HG02623 (cell line): Measurements from ENCODE around the gene ILKAP.

Source experiments
- ATAC-seq: cut with Tn5 transposase; IDR thresholded peaks from one replicate; pipeline ENCODE4 v1.9.1; 2021; ENCODE audit warnings: moderate library complexity; ENCODE audit not compliant: unreplicated experiment

The ILKAP gene

GRCh38 chr2:238125127-238125885, 78.2 kb downstream of the ILKAP start:
- ATAC-seq, result no peak

DNA sequence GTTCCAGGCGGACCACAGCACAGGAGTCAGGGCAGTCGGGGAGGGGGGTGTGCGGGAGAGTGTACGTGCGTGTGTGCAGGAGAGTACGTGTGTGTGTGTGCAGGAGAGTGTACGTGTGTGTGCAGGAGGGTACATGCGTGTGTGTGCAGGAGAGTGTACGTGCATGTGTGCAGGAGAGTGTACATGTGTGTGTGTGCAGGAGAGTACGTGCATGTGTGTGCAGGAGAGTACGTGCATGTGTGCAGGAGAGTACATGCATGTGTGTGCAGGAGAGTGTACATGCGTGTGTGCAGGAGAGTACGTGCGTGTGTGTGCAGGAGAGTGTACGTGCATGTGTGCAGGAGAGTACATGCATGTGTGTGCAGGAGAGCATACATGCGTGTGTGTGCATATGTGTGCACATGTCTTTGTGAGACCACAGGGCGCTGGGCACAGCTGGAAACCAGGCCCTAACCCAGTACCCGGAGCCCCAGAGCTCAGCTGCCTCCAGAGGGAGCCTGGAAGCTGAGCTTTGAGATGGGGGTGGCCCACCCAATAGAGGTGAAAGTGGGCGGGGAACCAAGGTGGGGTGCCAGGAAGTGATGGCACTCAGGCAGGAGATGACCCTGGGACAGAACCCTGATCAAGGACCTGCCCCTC, 78.9 kb downstream of the ILKAP start:
- ATAC-seq, result no peak

DNA sequence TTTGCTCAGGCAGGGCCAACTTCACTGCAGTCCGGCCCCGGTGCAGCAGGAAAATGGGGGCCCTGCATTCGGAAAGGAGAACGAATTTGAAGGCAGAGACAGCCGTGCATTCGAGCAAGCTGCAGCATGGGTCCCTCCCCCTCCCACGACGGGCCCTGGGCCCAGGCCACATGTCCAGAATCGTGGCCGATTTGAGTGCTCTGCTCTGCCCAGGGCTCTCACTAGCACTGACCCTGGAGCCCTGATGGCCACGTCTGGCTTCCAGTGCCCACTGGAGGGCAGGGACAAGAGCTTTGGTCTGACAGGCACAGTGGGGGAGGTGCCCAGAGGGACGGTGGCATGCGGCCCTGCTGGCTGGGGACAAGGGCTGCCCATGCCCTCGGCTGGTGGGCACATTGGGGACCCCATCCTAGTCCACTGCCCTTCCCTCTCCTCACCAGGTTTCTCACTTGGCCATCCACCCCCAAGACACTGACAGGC, 79.5 kb downstream of the ILKAP start:
- ATAC-seq, result no peak

GRCh38 chr2:238123218-238123971, 80.1 kb downstream of the ILKAP start:
- no peak for ATAC-seq

DNA sequence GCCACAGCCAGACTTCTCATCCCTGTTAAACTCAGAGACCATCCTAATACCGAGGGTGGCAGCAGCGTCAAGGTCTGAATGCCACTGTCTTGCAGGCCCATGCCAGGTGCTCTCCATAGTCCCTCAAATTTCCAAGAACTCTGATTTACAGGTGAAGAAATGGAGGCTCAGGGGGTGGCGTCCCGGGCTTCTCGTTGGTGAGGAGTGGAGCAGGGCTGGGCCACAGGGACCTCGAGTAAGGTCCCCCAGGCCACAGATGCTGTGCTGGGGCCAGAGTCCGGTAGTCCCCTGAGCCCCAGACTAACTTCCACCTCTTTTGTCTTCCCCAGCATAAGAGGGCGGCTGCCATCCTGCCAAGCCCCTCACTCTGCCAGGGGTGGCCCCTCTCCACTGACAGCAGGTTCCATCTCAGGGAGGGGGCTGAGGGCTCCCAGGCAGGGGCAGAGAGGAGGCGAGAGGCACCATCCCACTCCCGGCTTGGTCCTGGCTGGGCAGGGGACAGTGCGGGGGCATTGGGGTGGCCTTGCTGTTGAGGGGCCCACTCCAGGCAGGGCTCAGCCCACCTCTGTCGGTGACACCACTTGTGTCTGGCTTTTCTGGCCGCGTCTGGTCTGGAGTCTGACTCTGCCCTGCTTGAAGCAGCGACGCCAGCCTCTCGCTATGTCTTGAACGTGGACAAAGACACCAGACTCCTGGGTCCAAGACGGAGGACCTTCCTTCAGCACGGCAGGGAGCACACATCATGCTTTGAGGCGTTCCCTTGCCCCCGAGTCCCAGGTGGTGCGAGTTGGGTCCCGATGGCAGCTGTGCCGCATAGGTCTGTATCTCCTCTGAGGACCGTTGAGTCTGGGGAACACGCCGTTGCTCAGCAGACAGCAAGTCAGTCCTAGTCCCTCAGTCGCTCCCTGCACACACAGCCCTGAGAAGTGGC, 80.9 kb downstream of the ILKAP start:
- ATAC-seq, result no peak

DNA sequence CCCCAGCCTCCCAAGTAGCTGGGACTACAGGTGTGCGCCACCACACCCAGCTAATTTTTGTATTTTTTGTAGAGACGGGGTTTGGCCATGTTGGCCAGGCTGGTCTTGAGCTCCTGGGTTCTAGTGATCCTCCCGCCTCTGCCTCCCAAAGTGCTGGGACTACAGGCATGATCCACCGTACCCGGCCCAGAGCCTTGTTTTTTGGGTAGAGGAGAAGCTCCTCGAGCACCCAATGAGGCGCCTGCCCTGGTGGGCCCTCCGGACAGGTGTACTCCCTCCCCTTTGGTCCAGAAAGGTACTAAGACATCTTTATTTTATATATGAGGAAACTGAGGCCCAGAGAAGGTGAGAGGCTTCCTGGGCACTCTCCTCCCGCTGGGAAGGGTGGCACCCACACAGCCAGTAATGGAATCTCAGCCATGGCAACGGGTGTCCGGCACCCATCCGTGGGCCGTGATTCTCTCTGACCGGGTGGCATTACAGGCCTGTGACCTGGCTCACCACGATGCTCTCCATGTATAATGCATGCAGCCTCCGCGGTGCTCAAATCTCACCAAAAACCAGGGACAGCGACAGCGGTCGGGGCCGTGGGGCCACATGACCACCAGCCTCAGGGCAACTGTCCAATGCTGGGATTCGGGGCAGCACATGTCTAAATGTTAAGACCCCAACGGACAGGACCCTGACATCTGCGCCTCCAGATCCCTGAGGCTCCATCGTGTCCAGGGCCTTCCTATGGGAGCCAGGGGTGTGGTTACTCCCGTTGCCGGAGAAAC, 81.8 kb downstream of the ILKAP start:
- ATAC-seq, result no peak

DNA sequence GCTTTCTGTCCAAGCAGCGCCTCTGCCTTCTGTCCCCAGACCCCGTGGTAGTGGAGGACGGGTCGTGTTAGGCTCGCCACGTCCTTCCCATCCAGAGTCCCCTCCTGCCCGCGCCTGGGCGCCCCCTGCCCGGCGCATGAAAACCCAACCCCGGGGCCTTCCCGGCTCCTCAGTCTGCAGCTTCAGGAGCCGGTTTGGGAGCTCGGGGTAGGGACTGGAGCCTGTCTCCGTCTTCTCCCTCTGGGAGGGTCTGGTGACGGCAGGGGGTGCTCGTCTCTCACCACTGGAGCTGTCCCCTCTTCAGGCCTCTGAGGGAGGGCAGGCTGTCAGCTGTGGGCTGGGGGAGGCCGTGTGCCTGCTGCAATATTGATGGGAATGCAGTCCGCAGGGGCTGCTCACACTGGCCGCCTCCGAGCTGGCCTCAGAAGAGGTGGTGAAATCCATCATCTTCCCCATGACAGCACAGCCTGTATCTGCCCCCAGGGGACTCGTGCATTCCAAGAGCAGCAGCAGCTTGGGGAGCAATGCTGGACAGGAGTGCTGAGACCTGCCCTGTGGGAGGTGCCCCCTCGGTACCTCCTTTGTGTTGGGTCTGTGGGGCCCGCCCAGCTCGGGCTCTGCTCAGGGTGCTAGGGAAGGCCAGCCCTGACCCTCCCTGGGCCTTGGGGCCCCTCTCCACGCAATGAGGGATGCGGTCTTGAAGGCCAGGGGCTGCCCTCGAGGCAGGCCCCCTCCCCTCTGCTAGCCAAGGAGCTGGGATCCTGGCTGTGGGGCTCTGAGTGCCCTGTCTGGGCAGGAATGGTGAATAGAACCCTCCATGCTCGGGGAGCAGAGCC, 82.8 kb downstream of the ILKAP start:
- no peak for ATAC-seq
